ENCODE results near the gene PUS7.

- TF ChIP-seq CTCF (conservative IDR thresholded peaks at IDR 0.05; ENCODE audit: low read depth, low read length) (no peak), CEBPB (IDR thresholded peaks at IDR 0.05; ENCODE audit: low read depth, low read length) (no peak), POLR2A (IDR thresholded peaks at IDR 0.05; ENCODE audit: low read depth, low read length) (no peak), MAFK (IDR thresholded peaks at IDR 0.05; ENCODE audit: low read depth, low read length) (no peak), MXI1 (IDR thresholded peaks at IDR 0.05; ENCODE audit: borderline replicate concordance, low read depth, low read length) (no peak)
These were observed 8.5 kb upstream of the PUS7 start for GRCh38 chr7:105530546-105530945.
